Adipose tissue (tissue), 3 donors: ENCODE results near the gene PDCD1LG2. TPM values are rescaled to one million over a fixed set of nuclear protein-coding genes. Genes with fewer than 3 reads are reported as not detected.

ENCODE experiments used
- H3K27ac ChIP-seq: one replicate; pipeline ENCODE4 v1.5.1; 2013; ENCODE audit warnings: low read depth, low read length
- WGBS, 3 donors: extraction: QIAGEN DNeasy Blood & Tissue Kit; methylation state at CpG; one replicate each; pipeline ENCODE4 v1.1.7; 2013; 5-methylcytosine and 5-hydroxymethylcytosine counted together
- polyA plus RNA-seq, 3 donors: library from polyadenylated mRNA; stranded (reverse); fragments of 200-250 nt; gene quantifications; one replicate each; pipeline ENCODE4 v1.2.3, GENCODE V29; 2013
- donor health status: healthy with polysubstance abuse.
- donor health status: Bipolar disorder and iron deficiency.
- donor health status: healthy.

The PDCD1LG2 gene
- polyA plus RNA-seq, 3 donors, result 0.14 to 1.6 (median 1.1) TPM

GRCh38 chr9:5516453-5517220, 6.3 kb downstream of the PDCD1LG2 start:
- WGBS, 3 donors, result 87 to 96% (median 95%) methylated on average over 10 of the region's 10 CpGs
- H3K27ac ChIP-seq, result no peak overlapping the region

- no peak overlapping the region for H3K27ac ChIP-seq
- 19 to 58% (median 20%) methylated on average over 2 of the region's 2 CpGs for WGBS, 3 donors
Measured at GRCh38 chr9:5518171-5518936, 8.0 kb downstream of the PDCD1LG2 start.

GRCh38 chr9:5518937-5519319, 8.6 kb downstream of the PDCD1LG2 start:
- H3K27ac ChIP-seq, result no peak overlapping the region
- 43 to 75% (median 52%) methylated on average over 2 of the region's 2 CpGs for WGBS, 3 donors

- 91 to 95% (median 94%) methylated on average over 4 of the region's 4 CpGs for WGBS, 3 donors
- no peak overlapping the region for H3K27ac ChIP-seq
Measured at GRCh38 chr9:5524090-5524489, 13.8 kb downstream of the PDCD1LG2 start.

GRCh38 chr9:5529683-5530221, 19.4 kb downstream of the PDCD1LG2 start:
- H3K27ac ChIP-seq, result no peak overlapping the region
- 60 to 81% (median 73%) methylated on average over 4 of the region's 4 CpGs for WGBS, 3 donors

GRCh38 chr9:5531101-5531882, 21.0 kb downstream of the PDCD1LG2 start:
- no peak overlapping the region for H3K27ac ChIP-seq
- WGBS, 3 donors, result 25 to 41% (median 39%) methylated on average over 2 of the region's 2 CpGs

GRCh38 chr9:5532306-5532705, 22.0 kb downstream of the PDCD1LG2 start:
- WGBS, 3 donors, result 64 to 89% (median 81%) methylated on average over 1 of the region's 1 CpG

GRCh38 chr9:5532790-5533189, 22.5 kb downstream of the PDCD1LG2 start:
- H3K27ac ChIP-seq, result no peak overlapping the region
- 93 to 96% (median 94%) methylated on average over 5 of the region's 5 CpGs for WGBS, 3 donors

More at GRCh38 chr9:5532306-5532705, 22.0 kb downstream of the PDCD1LG2 start:
- H3K27ac ChIP-seq, result no peak overlapping the region

GRCh38 chr9:5536684-5537083, 26.4 kb downstream of the PDCD1LG2 start:
- WGBS, 3 donors, result 45 to 89% (median 68%) methylated on average over 2 of the region's 2 CpGs
- no peak overlapping the region for H3K27ac ChIP-seq

- no peak overlapping the region for H3K27ac ChIP-seq
- WGBS, 3 donors, result 62 to 72% (median 63%) methylated on average over 2 of the region's 2 CpGs
Measured at GRCh38 chr9:5543875-5544702, 33.8 kb downstream of the PDCD1LG2 start.

- 59 to 75% (median 70%) methylated on average over 4 of the region's 4 CpGs for WGBS, 3 donors
- H3K27ac ChIP-seq, result no peak overlapping the region
Measured at GRCh38 chr9:5549658-5550650, 39.6 kb downstream of the PDCD1LG2 start.

- H3K27ac ChIP-seq, result no peak overlapping the region
- WGBS, 3 donors, result 84 to 95% (median 88%) methylated on average over 4 of the region's 4 CpGs
Measured at GRCh38 chr9:5551368-5552150, 41.2 kb downstream of the PDCD1LG2 start.

- 83 to 93% (median 93%) methylated on average over 3 of the region's 3 CpGs for WGBS, 3 donors
- H3K27ac ChIP-seq, result no peak overlapping the region
Measured at GRCh38 chr9:5552301-5552700, 42.0 kb downstream of the PDCD1LG2 start.

GRCh38 chr9:5553211-5553610, 42.9 kb downstream of the PDCD1LG2 start:
- no peak overlapping the region for H3K27ac ChIP-seq
- 55 to 73% (median 59%) methylated on average over 4 of the region's 4 CpGs for WGBS, 3 donors

GRCh38 chr9:5554254-5554653, 43.9 kb downstream of the PDCD1LG2 start:
- WGBS, 3 donors, result 76 to 89% (median 88%) methylated on average over 4 of the region's 4 CpGs
- no peak overlapping the region for H3K27ac ChIP-seq

GRCh38 chr9:5556101-5556705, 45.9 kb downstream of the PDCD1LG2 start:
- WGBS, 3 donors, result 86 to 88% (median 86%) methylated on average over 5 of the region's 5 CpGs
- no peak overlapping the region for H3K27ac ChIP-seq
